GM19438 (cell line): Measurements from ENCODE around the gene TIGD1.
"Not testable (repeated sequence)": the region's sequence is repeated elsewhere in the genome, so short reads cannot be mapped to it uniquely, and the experiment has no call there.

ENCODE experiments used
- ATAC-seq: cut with Tn5 transposase; IDR thresholded peaks from one replicate; pipeline ENCODE4 v1.9.1; 2021; ENCODE audit warnings: low read depth; ENCODE audit not compliant: unreplicated experiment

Gene TIGD1

GRCh38 chr2:232540441-232541041 is 9.8 kb downstream of the TIGD1 start:
- ATAC-seq: no peak

- ATAC-seq: no peak
These were observed 10.8 kb downstream of the TIGD1 start, which contains the start of gene CHRNG for GRCh38 chr2:232539298-232540231. CHRNG (plus strand) TSS chr2:232539692; CDS start chr2:232539748, 56 bp downstream.

GRCh38 chr2:232538671-232539070 is 11.7 kb downstream of the TIGD1 start:
- ATAC-seq: no peak

GRCh38 chr2:232537499-232537898 is 12.9 kb downstream of the TIGD1 start:
- no peak for ATAC-seq

GRCh38 chr2:232537079-232537478 is 13.3 kb downstream of the TIGD1 start:
- no peak for ATAC-seq

GRCh38 chr2:232535761-232536530 is 14.4 kb downstream of the TIGD1 start:
- no peak for ATAC-seq

- ATAC-seq: no peak
These were observed 15.3 kb downstream of the TIGD1 start for GRCh38 chr2:232534940-232535651.

- no peak for ATAC-seq
These were observed 16.2 kb downstream of the TIGD1 start for GRCh38 chr2:232533944-232534710.

GRCh38 chr2:232532821-232533220 is 17.5 kb downstream of the TIGD1 start:
- ATAC-seq: not testable (repeated sequence)

GRCh38 chr2:232532419-232532818 is 17.9 kb downstream of the TIGD1 start:
- ATAC-seq: no peak

- no peak for ATAC-seq
These were observed 19.6 kb downstream of the TIGD1 start for GRCh38 chr2:232530626-232531260.

GRCh38 chr2:232529806-232530547 is 20.4 kb downstream of the TIGD1 start:
- no peak for ATAC-seq

GRCh38 chr2:232528746-232529460 is 21.5 kb downstream of the TIGD1 start:
- ATAC-seq: no peak

GRCh38 chr2:232527905-232528470 is 22.4 kb downstream of the TIGD1 start:
- ATAC-seq: no peak

GRCh38 chr2:232526372-232526941 is 23.9 kb downstream of the TIGD1 start:
- no peak for ATAC-seq

- ATAC-seq: no peak
These were observed 24.5 kb downstream of the TIGD1 start, which contains the start of gene CHRND for GRCh38 chr2:232525791-232526371. CHRND (plus strand) TSS chr2:232526160; CDS start chr2:232526216, 56 bp downstream.

GRCh38 chr2:232525199-232525598 is 25.2 kb downstream of the TIGD1 start:
- no peak for ATAC-seq
